HepG2 (cell line): Measurements from ENCODE around the gene ERBB3. TPM values are rescaled to one million over a fixed set of nuclear protein-coding genes. Genes with fewer than 3 reads are reported as not detected.

ENCODE experiments used
- ATF7 ChIP-seq, 2 experiments: fragments of 450-650 bp in 1 of 2; sonication (generic) in 1 of 2; formaldehyde crosslinking in 1 of 2; IDR thresholded peaks; 2 replicates each; pipeline versions ENCODE4 v1.4.0 to v1.6.1; 2016 to 2020; ENCODE audit warnings: antibody characterized with exemption in 1 of 2, mild to moderate bottlenecking in 1 of 2, missing genetic modification reagents in 1 of 2
- LBX2 ChIP-seq: sonication (generic); formaldehyde crosslinking; IDR thresholded peaks from 2 replicates; pipeline ENCODE4 v1.5.0; 2020; ENCODE audit warnings: missing genetic modification reagents, mild to moderate bottlenecking, borderline replicate concordance
- SALL1 ChIP-seq: sonication (generic); formaldehyde crosslinking; IDR thresholded peaks from 2 replicates; pipeline ENCODE4 v1.8.0; 2022; ENCODE audit warnings: mild to moderate bottlenecking, missing genetic modification reagents
- WIZ ChIP-seq: sonication (generic); formaldehyde crosslinking; IDR thresholded peaks from 2 replicates; pipeline ENCODE4 v1.5.1; 2020; ENCODE audit warnings: mild to moderate bottlenecking, missing genetic modification reagents
- ZMAT3 ChIP-seq: sonication (generic); formaldehyde crosslinking; conservative IDR thresholded peaks from 2 replicates; pipeline ENCODE4 v1.7.0; 2021; ENCODE audit warnings: missing genetic modification reagents
- ZNF333 ChIP-seq: sonication (generic); formaldehyde crosslinking; IDR thresholded peaks from 2 replicates; pipeline ENCODE4 v1.4.0; 2020; ENCODE audit warnings: mild to moderate bottlenecking, missing genetic modification reagents, borderline replicate concordance
- ZNF431 ChIP-seq: sonication (generic); formaldehyde crosslinking; IDR thresholded peaks from 2 replicates; pipeline ENCODE4 v1.9.0; 2022; ENCODE audit warnings: missing genetic modification reagents, low read depth, mild to moderate bottlenecking, borderline replicate concordance
- ZNF629 ChIP-seq: sonication (generic); formaldehyde crosslinking; conservative IDR thresholded peaks from 2 replicates; pipeline ENCODE4 v1.5.0; 2020; ENCODE audit warnings: missing genetic modification reagents
- ZNF781 ChIP-seq: sonication (generic); formaldehyde crosslinking; IDR thresholded peaks from 2 replicates; pipeline ENCODE4 v1.5.1; 2020; ENCODE audit warnings: borderline replicate concordance, mild to moderate bottlenecking, missing genetic modification reagents; ENCODE audit errors: not compliant biosample characterization
- ZNF839 ChIP-seq: sonication (generic); formaldehyde crosslinking; IDR thresholded peaks from 2 replicates; pipeline ENCODE4 v1.4.0; 2020; ENCODE audit warnings: missing genetic modification reagents, mild to moderate bottlenecking, borderline replicate concordance
- ZSCAN9 ChIP-seq: IDR thresholded peaks from 2 replicates; pipeline ENCODE4 v1.6.1; 2016; ENCODE audit warnings: borderline replicate concordance
- polyA plus RNA-seq, 8 experiments: library from polyadenylated mRNA; depleted of rRNA in 3 of 8; stranded (reverse) in 7 of 8; unstranded in 1 of 8; fragments of >200 nt; fragmentation: Illumina TruSeq in 4 of 8; extraction: Trizol in 4 of 8; gene quantifications; 2 replicates each; pipeline versions ENCODE4 v1.2.1 to v1.2.3, GENCODE V29; 2011 to 2016; ENCODE audit warnings: low read depth in 4 of 8, missing spikeins in 1 of 8, mixed read lengths in 1 of 8; ENCODE audit not compliant: insufficient read depth in 1 of 8
- total RNA-seq, 5 experiments: library from RNA; depleted of rRNA; stranded (reverse); fragments of >200 nt; fragmentation: Illumina TruSeq; extraction: Trizol; gene quantifications; 2 replicates each; pipeline ENCODE4 v1.2.3, GENCODE V29; 2016; ENCODE audit warnings: low read depth in 1 of 5
- TF ChIP-seq, protein P1 (sequence below): IDR thresholded peaks from 2 replicates; pipeline ENCODE4 v1.6.1; 2016; ENCODE audit warnings: mild to moderate bottlenecking, missing biosample characterization, missing genetic modification reagents
- TF ChIP-seq, protein P2 (sequence below), 2 experiments: sonication (generic) in 1 of 2; formaldehyde crosslinking in 1 of 2; IDR thresholded peaks; 2 replicates each; pipeline versions ENCODE4 v1.6.1 to v1.9.0; 2014 to 2022; ENCODE audit warnings: antibody characterized with exemption in 1 of 2, borderline replicate concordance in 1 of 2, inconsistent platforms in 1 of 2, low read depth in 1 of 2, missing genetic modification reagents in 1 of 2
- TF ChIP-seq, protein P3 (sequence below): sonication (generic); formaldehyde crosslinking; IDR thresholded peaks from 2 replicates; pipeline ENCODE4 v1.5.1; 2020; ENCODE audit warnings: mild to moderate bottlenecking, missing genetic modification reagents, borderline replicate concordance

ERBB3 gene
- total and polyA plus RNA-seq, 2 of the 13 experiments (the other 11 are each of a cell fraction or from before 2014, with no cell fraction given): 93.6 to 358 TPM

GRCh38 chr12:56116267-56117081 lies 36.5 kb downstream of the ERBB3 start, which contains the start of gene RPL41 (continued):
- TF ChIP-seq ZNF629 (0 out of 2 replicates have a peak, but pooled peaks have one; percentile 24), ZNF839 (no peak), WIZ (CRISPR knock-in tag) (no peak), LBX2 (no peak), ZNF431 (CRISPR knock-in tag) (peak; percentile 47; the same call in 1 of the 2 replicates), ZNF333 (peak; percentile 90), ATF7 (IDR thresholded peaks at IDR 0.05) (no peak), ATF7 (CRISPR knock-in tag; IDR thresholded peaks at IDR 0.05) (peak; percentile 71; the same call in 1 of the 2 replicates), SALL1 (CRISPR knock-in tag) (peak; percentile 80), ZSCAN9 (CRISPR knock-in tag) (0 out of 2 replicates have a peak, but pooled peaks have one; percentile 74), ZNF781 (no peak), ZMAT3 (no peak)
- TF ChIP-seq, protein P1, sequence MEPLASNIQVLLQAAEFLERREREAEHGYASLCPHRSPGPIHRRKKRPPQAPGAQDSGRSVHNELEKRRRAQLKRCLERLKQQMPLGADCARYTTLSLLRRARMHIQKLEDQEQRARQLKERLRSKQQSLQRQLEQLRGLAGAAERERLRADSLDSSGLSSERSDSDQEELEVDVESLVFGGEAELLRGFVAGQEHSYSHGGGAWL: 0 out of 2 replicates have a peak, but pooled peaks have one; percentile 35
- TF ChIP-seq, protein P2, sequence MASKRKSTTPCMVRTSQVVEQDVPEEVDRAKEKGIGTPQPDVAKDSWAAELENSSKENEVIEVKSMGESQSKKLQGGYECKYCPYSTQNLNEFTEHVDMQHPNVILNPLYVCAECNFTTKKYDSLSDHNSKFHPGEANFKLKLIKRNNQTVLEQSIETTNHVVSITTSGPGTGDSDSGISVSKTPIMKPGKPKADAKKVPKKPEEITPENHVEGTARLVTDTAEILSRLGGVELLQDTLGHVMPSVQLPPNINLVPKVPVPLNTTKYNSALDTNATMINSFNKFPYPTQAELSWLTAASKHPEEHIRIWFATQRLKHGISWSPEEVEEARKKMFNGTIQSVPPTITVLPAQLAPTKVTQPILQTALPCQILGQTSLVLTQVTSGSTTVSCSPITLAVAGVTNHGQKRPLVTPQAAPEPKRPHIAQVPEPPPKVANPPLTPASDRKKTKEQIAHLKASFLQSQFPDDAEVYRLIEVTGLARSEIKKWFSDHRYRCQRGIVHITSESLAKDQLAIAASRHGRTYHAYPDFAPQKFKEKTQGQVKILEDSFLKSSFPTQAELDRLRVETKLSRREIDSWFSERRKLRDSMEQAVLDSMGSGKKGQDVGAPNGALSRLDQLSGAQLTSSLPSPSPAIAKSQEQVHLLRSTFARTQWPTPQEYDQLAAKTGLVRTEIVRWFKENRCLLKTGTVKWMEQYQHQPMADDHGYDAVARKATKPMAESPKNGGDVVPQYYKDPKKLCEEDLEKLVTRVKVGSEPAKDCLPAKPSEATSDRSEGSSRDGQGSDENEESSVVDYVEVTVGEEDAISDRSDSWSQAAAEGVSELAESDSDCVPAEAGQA (IDR thresholded peaks at IDR 0.05; ENCODE audit: low read depth): peak; percentile 87
- TF ChIP-seq, protein P2 (CRISPR knock-in tag; IDR thresholded peaks at IDR 0.05; ENCODE audit: borderline replicate concordance): 0 out of 2 replicates have a peak, but pooled peaks have one; percentile 80
- TF ChIP-seq, protein P3, sequence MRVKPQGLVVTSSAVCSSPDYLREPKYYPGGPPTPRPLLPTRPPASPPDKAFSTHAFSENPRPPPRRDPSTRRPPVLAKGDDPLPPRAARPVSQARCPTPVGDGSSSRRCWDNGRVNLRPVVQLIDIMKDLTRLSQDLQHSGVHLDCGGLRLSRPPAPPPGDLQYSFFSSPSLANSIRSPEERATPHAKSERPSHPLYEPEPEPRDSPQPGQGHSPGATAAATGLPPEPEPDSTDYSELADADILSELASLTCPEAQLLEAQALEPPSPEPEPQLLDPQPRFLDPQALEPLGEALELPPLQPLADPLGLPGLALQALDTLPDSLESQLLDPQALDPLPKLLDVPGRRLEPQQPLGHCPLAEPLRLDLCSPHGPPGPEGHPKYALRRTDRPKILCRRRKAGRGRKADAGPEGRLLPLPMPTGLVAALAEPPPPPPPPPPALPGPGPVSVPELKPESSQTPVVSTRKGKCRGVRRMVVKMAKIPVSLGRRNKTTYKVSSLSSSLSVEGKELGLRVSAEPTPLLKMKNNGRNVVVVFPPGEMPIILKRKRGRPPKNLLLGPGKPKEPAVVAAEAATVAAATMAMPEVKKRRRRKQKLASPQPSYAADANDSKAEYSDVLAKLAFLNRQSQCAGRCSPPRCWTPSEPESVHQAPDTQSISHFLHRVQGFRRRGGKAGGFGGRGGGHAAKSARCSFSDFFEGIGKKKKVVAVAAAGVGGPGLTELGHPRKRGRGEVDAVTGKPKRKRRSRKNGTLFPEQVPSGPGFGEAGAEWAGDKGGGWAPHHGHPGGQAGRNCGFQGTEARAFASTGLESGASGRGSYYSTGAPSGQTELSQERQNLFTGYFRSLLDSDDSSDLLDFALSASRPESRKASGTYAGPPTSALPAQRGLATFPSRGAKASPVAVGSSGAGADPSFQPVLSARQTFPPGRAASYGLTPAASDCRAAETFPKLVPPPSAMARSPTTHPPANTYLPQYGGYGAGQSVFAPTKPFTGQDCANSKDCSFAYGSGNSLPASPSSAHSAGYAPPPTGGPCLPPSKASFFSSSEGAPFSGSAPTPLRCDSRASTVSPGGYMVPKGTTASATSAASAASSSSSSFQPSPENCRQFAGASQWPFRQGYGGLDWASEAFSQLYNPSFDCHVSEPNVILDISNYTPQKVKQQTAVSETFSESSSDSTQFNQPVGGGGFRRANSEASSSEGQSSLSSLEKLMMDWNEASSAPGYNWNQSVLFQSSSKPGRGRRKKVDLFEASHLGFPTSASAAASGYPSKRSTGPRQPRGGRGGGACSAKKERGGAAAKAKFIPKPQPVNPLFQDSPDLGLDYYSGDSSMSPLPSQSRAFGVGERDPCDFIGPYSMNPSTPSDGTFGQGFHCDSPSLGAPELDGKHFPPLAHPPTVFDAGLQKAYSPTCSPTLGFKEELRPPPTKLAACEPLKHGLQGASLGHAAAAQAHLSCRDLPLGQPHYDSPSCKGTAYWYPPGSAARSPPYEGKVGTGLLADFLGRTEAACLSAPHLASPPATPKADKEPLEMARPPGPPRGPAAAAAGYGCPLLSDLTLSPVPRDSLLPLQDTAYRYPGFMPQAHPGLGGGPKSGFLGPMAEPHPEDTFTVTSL: no peak
